Hippocampal formation (tissue), 2 donors: ENCODE measurements around the gene MOB2.

Source experiments
- DNase-seq, 2 donors: peaks; one replicate each; lab custom pipeline; 2025; lab: John Stamatoyannopoulos, UW

The MOB2 gene

GRCh38 chr11:1486054-1486825 is at the start of gene MOB2:
TSS of gene MOB2 (minus strand) at chr11:1486779. CDS start at chr11:1486556, 223 bp downstream.
- DNase-seq: peak; percentile 2 to 35

- DNase-seq: no peak
These were observed 48.1 kb upstream of the MOB2 start for GRCh38 chr11:1534682-1535081.

GRCh38 chr11:1534171-1534570 is 47.6 kb upstream of the MOB2 start:
- no peak for DNase-seq

- no peak for DNase-seq
These were observed 46.8 kb upstream of the MOB2 start for GRCh38 chr11:1533342-1533725.

- no peak for DNase-seq
These were observed 46.2 kb upstream of the MOB2 start for GRCh38 chr11:1532606-1533341.

GRCh38 chr11:1532014-1532586 is 45.5 kb upstream of the MOB2 start:
- peak; percentile 27 to 46 for DNase-seq

GRCh38 chr11:1531449-1532013 is 45.0 kb upstream of the MOB2 start:
- DNase-seq: no peak

- DNase-seq: no peak
These were observed 44.3 kb upstream of the MOB2 start for GRCh38 chr11:1530686-1531448.

- no peak for DNase-seq
These were observed 43.2 kb upstream of the MOB2 start for GRCh38 chr11:1529774-1530173.

GRCh38 chr11:1529286-1529685 is 42.7 kb upstream of the MOB2 start:
- DNase-seq: no peak

GRCh38 chr11:1528710-1529109 is 42.1 kb upstream of the MOB2 start:
- no peak for DNase-seq

GRCh38 chr11:1526785-1527184 is 40.2 kb upstream of the MOB2 start:
- no peak for DNase-seq

- DNase-seq: no peak
These were observed 37.2 kb upstream of the MOB2 start for GRCh38 chr11:1523779-1524178.

- DNase-seq: no peak
These were observed 36.5 kb upstream of the MOB2 start for GRCh38 chr11:1523077-1523476.

- DNase-seq: no peak
These were observed 35.5 kb upstream of the MOB2 start for GRCh38 chr11:1522081-1522424.

- no peak for DNase-seq
These were observed 35.0 kb upstream of the MOB2 start for GRCh38 chr11:1521382-1522080.

- DNase-seq: no peak
These were observed 34.2 kb upstream of the MOB2 start for GRCh38 chr11:1520663-1521267.

- DNase-seq: no peak
These were observed 33.7 kb upstream of the MOB2 start for GRCh38 chr11:1520209-1520662.

GRCh38 chr11:1519028-1520010 is 32.7 kb upstream of the MOB2 start:
- DNase-seq: no peak

GRCh38 chr11:1518301-1518700 is 31.7 kb upstream of the MOB2 start:
- DNase-seq: no peak
